Gastroesophageal sphincter (tissue), 3 donors: ENCODE measurements around the gene AGBL3.

Source experiments
- CTCF ChIP-seq, 4 experiments: fragments of 200-600 bp in 2 of 4; fragments of 450-650 bp in 2 of 4; sonication (generic) in 1 of 4; IDR thresholded peaks; one replicate each; pipeline ENCODE4 v1.5.1; 2017 to 2019; ENCODE audit warnings: antibody characterized with exemption in 4 of 4, mild to moderate bottlenecking in 2 of 4, moderate library complexity in 2 of 4
- POLR2A ChIP-seq, 2 donors: fragments of 450-650 bp; IDR thresholded peaks; one replicate each; pipeline ENCODE4 v1.6.1; 2017; ENCODE audit warnings: antibody characterized with exemption in 2 of 2, mild to moderate bottlenecking in 2 of 2, moderate library complexity in 1 of 2
- POLR2AphosphoS5 ChIP-seq: sonication (generic); formaldehyde crosslinking; IDR thresholded peaks from one replicate; pipeline ENCODE4 v1.6.1; 2017; ENCODE audit warnings: antibody characterized with exemption

- TF ChIP-seq CTCF (IDR thresholded peaks at IDR 0.05), result no peak
- TF ChIP-seq POLR2A (IDR thresholded peaks at IDR 0.05), result no peak
- no peak for TF ChIP-seq POLR2AphosphoS5
These were observed 180.2 kb downstream of the AGBL3 start for GRCh38 chr7:135166338-135166990.
